GM19438 (cell line): ENCODE results near the gene STX1A.
"Not testable (repeated sequence)": the region's sequence is repeated elsewhere in the genome, so short reads cannot be mapped to it uniquely, and the experiment has no call there.

Experiments
- ATAC-seq: cut with Tn5 transposase; IDR thresholded peaks from one replicate; pipeline ENCODE4 v1.9.1; 2021; ENCODE audit warnings: low read depth; ENCODE audit not compliant: unreplicated experiment

The STX1A gene

DNA sequence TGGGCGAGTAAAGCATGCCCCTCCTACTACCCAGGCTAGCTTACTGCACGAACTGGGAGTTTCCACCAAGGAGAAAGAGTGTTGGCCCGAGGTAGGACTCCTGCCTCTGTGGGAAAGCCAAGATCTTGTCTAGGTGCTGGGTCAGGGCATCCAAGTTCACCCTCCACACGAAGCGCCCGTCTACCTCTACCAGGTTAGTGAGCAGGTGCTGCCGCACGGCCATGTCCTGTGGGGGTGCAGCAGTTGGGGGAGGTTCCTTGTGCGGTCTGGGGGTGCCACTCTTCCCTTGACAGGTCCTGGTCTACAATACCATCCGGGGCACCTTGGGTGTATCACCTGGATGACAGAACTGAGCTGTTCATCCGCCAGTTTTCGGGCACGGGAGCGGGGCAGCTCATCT lies 17.4 kb upstream of the STX1A start:
- ATAC-seq: no peak

DNA sequence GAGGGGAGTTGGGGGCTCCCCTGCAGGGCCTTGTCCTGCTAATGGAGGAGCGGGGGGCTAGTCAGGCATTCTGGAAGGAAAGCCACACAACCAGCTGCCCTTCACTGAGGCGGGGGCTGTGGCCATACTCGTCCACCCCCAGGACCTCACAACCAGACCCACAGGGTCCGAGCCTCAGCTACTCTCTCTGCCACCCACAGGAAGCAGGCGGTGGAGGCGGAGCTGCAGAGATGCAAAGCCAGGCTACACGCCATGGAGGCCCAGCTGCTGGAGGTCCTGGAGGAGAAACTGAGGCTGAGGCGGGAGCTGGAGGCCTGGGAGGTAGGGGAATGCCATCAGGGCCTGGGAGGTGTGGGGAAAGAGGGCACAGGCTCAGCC lies 16.0 kb upstream of the STX1A start:
- ATAC-seq: no peak

DNA sequence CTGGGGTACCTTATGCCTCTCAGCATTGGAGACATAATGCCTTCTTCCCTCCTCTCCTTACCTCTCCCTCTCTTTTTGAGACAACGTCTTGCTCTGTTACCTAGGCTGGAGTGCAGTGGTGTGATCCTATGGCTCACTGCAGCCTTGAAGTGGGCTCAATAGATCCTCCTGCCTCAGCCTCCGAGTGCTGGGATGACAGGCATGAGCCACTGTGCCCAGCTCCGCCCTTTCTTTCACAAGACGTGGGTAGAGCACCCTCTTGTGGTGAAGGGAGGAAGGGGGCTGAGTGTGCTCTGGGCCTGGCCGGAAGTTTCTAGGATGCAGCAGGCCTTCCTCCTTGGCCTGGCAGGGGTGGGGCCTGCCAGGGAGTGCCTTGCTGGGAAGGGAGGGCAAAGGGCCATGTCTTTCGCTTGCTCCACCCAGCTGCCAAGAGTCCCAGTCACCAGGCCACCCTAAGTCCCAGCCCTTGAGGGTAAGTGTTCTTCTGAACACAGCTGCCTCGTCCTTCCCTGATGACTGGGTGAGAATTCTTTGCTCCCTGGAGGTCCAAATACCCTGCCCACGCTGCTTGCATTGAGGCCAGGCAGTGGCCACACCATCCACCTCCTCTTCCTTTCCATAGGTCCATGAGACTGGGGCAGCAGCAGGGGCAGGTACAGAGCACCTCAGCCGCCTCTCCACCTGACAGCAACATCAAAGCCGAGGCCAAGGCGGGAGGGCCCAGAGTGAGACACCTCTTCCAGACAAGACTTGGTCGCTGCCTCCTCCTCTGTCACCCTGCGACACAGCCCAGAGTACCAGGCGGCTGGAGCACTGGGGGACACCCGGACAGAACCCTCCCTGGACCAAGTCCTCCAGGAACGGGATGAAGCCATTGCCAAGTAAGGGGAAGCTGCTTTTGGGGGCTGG lies 15.4 kb upstream of the STX1A start:
- no peak for ATAC-seq

DNA sequence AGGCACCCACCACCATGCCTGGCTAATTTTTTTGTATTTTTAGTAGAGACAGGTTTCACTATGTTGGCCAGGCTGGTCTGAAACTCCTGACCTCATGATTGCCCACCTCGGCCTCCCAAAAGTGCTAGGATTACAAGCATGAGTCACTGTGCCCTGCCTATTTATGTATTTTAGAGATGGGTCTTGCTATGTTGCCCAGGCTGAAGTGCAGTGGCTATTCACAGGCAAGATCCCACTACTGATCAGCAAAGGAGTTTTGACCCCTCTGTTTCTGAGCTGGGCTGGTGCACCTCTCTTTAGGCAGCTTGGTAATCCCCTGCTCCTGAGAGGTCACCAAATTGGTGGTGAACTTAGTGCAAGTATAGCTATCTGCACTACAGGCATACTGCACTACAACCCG lies 12.9 kb upstream of the STX1A start:
- ATAC-seq: no peak

DNA sequence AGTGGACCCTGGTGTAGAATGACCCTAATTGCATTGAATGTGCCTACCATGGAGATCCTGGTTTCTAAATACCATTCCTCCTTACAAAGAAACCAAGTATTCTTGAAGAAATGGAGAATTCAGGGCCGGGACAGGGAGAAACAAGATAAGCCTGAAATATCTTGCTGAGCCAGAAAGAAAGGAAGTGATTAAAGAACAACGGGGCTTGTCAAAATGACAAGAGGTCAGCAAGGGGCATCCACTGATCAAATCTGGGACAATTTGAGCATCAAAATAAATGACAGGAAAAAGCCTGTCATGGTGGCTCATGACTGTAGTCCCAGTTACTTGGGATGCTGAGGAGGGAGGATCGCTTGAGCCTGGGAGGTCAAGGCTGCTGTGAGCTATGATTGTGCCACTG lies 11.0 kb upstream of the STX1A start:
- no peak for ATAC-seq

DNA sequence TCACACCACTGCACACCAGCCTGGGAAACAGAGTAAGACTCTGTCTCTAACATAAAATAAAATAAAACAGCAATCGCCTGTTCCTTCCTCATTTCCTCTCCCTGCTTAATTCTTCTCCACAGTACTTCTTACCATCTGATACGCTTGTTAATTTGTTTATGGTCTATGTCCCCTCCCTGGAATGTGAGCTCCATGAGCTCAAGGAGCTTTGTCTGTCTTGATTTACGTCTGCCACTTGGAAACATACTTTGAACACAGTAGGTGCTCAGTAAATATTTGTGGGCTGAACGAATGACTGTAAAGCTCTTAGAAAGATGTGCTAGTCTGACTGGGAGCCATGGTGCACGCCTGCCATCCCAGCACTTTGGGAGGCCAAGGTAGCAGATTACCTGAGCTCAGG lies 9.1 kb upstream of the STX1A start:
- ATAC-seq: no peak

DNA sequence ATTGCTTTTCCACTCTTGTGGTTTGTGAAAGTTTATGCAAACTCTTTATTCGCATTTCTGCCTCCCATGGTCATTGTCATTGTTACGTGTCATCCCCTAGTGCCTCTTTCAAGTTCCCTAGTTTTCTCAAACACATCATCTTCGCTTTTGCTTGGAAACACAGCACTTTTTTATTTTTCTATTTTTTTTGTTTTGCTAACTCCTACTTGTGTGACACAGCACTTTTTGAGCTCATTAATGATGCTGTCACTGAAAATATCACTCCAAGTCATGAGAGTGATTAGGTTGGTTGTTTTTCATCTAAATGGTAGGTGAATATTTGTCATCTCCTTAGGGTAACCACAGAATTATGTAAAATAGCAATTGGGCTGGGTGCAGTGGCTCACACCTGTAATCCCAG lies 8.5 kb upstream of the STX1A start:
- no peak for ATAC-seq

DNA sequence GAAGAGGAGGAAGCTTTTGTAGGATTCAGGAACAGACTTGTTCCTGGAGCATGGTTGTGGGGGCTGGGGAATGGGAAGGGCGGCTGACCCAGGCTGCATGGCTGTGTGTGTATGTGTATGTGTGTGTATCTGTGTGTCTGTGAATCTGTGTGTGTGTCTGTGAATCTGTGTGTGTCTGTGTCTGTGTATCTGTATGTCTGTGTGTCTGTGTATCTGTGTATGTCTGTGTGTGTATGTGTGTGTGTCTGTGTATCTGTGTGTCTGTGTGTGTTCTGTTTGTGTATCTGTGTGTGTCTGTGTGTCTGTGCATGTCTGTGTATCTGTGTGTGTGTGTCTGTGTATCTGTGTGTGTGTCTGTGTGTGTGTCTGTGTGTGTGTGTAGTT lies 6.6 kb upstream of the STX1A start:
- ATAC-seq: no peak

DNA sequence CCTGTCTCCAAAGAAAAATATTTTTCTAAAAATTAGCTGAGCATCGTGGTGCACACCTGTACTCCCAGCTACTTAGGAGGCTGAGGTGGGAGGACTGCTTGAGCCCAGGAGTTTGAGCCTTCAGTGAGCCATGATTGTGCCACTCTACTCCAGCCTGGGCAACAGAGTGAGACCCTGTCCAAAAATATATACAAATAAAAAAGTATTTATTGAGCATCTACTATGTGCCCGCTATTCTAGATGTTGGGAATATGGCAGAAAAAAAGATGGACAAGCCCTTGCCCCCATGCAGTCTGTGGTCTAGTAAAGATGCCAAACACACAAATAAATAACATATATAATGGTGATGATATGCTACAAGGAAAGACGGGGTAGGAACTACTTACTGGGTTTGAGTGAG lies 4.3 kb upstream of the STX1A start:
- ATAC-seq: no peak

DNA sequence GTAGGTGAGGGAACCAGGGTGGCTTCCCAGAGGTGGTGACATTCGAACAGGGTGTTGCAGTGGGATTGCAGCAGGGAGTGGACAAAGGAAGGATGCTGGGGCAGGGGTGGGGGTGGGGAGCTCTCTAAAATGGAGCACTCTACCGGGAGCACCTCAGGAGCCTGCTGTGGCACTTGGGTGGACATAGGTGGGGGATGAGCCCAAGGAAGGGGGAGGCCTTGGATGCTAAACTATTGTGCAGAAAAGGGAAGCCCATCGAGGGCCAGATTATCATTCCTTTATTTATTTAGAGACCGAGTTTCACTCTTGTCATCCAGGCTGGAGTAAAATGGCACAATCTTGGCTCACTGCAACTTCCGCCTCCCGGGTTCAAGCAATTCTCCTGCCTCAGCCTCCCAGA lies 3.3 kb upstream of the STX1A start:
- ATAC-seq: no peak

DNA sequence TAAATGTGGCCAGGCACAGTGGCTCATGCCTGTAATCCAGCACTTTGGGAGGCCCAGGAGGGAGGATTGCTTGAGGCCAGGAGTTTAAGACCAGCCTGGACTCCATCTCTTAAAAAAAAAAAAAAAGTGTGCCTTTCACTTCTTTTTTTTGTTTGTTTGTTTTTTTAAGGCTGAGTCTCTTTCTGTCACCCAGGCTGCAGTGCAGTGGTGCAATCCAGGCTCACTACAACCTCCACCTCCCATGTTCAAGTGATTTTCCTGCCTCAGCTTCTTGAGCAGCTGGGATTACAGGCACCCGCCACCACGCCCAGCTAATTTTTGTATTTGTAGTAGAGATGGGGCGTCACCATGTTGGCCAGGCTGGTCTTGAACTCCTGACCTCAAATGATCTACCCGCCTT lies 2.7 kb upstream of the STX1A start:
- ATAC-seq: not testable (repeated sequence)

DNA sequence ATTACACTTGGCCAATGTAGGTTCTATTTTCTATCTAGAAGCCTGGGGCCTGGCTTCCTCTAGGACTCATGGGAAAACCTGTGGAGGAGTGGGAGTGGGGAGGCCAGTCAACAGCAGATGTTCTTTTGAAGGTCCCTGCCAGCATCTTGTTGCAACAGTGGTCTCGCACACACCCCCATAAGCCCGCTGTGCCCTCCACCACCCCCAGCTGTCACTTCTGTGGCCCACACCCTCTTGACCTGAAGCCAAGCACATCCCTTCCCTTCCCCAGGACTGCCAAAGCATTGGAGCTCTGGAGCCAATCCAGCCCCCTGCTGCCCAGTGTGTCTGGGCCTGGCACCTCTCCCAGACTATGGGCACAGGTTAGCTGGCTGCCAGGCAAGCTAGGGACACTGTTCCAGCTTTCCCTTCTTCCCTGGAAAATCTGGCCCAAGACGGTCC lies 1.9 kb upstream of the STX1A start:
- ATAC-seq: no peak

DNA sequence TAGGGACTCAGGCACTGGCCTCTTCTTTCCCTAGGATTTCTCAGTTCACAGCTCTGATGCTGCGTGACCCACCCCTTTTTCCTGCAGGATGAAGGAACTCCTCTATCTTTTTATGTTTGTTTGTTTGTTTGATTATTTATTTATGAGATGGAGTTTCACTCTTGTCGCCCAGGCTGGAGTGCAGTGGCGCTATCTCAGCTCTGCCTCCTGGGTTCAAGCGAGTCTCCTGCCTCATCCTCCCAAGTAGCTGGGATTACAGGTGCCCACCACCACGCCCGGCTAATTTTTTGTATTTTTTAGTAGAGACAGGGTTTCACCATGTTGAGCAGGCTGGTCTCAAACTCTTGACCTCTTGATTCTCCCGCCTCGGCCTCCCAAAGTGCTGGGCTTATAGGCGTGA lies 974 bp upstream of the STX1A start:
- ATAC-seq: not testable (repeated sequence)

DNA sequence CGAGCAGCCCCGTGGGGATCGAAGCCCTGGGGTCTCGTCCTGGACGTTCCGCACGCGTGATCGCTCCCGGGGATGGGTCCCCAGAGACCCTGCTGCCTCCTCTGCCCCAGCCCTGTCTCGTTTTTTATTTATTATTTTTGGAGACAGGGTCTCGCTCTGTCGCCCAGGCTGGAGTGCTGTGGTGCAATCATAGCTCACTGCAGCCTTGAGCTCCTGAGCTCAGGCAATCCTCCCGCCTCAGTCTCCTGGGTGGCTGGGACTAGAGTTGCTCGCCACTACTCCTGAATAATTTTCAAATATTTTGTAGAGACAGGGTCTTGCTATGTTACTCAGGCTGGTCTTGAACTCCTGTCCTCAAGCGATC lies 319 bp upstream of the STX1A start:
- ATAC-seq: no peak

DNA sequence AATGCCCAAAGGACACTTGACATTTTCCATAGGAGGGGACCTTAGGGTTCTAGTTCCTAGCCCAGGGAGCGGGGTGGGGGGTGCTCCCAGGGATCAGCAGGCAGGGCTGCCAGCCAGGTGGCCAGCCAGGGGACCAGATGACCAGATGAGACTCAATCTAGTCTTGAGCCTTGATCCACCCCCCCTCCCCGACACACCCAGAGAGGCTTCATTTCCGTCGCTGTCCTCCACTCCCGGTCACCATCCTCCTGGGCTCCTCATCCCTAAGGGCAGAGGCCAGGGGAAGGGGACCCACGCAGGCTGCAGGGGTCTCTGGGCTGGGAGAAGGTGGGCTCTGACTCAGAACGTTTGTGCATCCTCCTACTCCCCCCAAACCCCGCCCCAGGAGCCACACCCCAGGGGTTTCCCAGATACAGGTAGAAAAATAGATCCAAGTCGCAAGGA lies 1.0 kb downstream of the STX1A start:
- ATAC-seq: no peak

DNA sequence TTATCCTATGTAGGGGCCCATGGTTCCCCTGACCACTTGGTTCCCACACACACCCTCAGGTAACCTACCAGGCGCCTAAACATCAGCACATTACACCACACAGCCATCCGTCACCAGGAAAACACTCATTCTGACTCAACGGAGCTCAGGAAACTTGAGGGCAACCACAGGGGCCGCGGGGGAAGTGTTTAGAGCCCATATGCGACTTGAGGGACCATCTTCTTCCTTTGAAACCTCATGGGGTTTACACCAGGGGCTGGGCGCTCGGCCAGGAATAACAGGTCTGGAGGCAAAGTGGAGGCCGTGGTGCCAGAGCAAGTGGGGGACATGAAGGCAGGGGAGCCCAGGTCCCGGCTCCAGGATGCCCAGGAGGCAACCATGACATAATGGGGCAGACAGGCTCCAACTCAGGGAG lies 1.5 kb downstream of the STX1A start:
- peak; percentile 44 for ATAC-seq

DNA sequence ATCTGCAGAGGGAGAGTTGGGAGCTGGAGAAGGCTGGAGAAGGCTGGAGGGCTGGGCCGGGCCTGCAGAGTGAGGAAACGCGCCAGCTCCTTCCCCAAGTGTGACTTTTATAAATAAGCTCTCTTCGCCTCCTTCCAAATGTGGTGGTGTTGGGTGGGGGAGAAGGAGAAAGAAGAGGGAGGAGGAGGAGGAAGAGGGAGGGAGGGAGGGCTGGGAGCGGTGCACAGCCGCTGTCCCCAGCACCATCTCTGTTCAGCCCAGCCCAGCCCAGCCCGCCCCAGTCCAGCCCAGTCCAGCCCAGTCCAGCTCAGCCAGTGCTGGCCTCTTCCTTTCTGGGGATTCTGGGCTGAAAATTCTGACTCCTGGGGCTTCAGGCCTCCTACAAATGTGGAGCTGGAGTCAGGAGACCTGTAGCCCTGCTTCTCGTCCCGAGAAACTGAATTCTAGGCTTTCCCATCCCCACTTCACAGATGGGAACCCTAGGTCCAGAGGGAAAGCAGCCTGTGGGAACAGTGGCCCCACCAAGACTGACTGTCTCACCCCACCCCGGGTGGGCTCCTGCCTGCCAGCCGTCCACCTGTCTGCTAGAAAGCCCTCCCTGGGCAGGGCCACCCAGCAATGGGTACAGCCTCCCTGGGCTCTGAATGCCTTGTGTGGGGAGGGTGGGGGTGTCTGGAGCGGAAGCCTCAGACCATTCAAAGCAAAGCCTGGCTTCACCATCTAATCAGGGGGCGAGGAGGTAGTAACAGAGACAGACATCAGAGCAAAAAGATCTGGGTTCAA lies 2.3 kb downstream of the STX1A start:
- ATAC-seq: no peak

DNA sequence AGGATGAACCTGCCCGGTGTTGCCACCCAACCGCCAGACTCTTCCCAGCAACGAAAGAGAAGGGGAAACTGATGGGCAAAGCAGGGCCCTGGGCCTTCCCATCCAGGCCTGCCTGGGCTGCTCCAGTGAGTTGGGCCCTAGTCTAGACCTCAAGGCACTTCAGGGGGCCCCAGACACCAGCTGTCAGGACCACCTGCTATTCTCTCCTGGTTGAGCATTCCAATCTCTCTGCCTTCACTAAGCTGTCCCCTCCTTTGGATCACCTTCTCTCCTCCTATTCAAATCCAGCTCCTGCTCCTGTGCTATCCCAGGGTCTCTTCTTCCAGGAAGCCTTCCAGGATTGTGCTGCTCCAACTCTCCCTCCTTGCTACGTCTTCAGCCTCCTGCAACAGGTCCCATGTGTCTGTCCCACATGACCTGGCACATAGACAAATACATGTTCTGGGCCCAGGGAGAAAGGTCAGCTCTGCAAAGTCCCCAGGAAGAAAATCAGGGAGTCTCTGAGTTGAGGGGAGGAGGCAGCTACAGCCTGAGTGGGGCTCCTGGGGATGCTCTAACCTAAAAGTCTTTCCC lies 3.1 kb downstream of the STX1A start:
- ATAC-seq: no peak

DNA sequence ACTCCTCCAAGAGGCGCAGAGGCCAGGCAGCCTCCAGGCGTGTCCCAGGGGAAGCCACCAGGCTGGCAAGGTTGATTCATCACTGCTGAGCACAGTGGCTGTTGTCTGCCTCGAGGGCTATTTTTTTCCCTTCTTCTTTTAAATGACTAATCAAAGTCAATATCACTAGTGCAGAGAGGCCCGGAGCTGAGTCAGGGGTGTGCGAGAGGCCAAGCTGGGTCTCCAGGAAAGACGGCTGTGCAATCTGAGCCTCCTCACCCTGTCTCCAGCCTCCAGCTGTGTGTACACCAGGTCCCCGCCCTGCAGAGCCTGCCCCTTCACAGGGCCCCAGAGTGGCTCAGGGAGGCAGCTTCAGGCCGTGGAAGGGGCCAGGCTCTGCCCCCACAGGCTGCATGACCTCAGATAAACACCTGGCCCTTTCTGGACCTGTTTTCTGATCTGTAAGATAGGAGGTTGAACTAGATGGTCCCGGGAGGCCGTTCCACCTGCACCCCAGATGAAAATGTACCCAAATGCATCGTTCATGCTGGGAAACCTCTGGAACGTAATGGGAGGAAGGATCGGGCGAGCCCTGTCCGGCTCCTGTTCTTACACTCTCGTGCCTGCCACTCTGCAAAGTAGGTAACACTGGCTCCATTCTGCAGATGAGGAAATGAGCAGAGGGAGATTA lies 3.7 kb downstream of the STX1A start:
- no peak for ATAC-seq

DNA sequence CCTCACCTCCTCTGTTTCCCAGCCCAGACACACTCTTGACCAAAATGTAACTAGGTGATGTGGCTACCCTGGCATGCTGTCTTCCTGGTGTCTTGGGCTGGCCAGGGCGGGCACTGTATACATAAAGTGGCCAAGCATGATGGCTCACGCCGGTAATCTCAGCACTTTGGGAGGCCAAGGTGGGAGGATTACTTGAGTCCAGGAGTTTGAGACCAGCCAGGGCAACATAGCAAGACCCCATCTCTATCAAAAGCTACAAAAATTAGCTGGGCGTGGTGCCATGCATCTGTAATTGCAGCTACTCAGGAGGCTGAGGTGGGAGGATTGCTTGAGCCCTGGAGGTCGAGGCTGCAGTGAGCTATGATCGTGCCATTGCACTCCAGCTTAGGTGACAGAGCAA lies 6.2 kb downstream of the STX1A start:
- not testable (repeated sequence) for ATAC-seq

DNA sequence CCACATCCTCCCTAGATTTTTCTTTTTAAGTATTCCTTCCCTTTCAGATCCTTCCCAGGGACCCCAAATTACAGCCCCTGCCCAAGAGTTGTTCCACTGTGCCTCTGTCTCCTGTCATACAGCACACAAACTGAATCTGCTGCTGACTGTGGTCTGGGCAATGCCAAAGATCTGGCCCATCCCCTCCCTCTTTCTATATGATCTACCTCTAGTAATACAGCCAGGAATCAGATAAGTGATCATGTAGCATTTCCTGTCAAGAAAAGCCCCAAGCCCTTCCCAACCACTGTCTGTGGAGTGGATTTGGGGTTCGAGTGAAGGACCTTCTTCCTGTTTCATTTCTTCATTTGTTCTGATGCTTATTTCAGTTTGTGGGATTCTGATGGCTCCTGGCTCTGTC lies 6.7 kb downstream of the STX1A start:
- no peak for ATAC-seq
